ENCODE results near the gene UBAC1. TPM values are rescaled to one million over a fixed set of nuclear protein-coding genes. Genes with fewer than 3 reads are reported as not detected.

Gene UBAC1
- total RNA-seq, 1 donor from 2014 or later = 32.8 TPM

GRCh38 chr9:135939351-135940265 lies 21.6 kb downstream of the UBAC1 start:
- DNase-seq = no peak

GRCh38 chr9:135937521-135938489 lies 23.4 kb downstream of the UBAC1 start:
- no peak for DNase-seq

- no peak for DNase-seq
Measured at GRCh38 chr9:135933114-135933513, 28.1 kb downstream of the UBAC1 start.

- no peak for DNase-seq
Measured at GRCh38 chr9:135932656-135933055, 28.5 kb downstream of the UBAC1 start.

GRCh38 chr9:135931349-135931820 lies 29.8 kb downstream of the UBAC1 start:
- DNase-seq = no peak

GRCh38 chr9:135930446-135931345 lies 30.5 kb downstream of the UBAC1 start:
- DNase-seq = no peak

GRCh38 chr9:135929656-135930445 lies 31.3 kb downstream of the UBAC1 start:
- DNase-seq = no peak

GRCh38 chr9:135928731-135929655 lies 32.2 kb downstream of the UBAC1 start:
- no peak for DNase-seq

GRCh38 chr9:135928074-135928730 lies 33.0 kb downstream of the UBAC1 start:
- no peak for DNase-seq

- no peak for DNase-seq
Measured at GRCh38 chr9:135927195-135928013, 33.8 kb downstream of the UBAC1 start.

- no peak for DNase-seq
Measured at GRCh38 chr9:135926402-135927194, 34.6 kb downstream of the UBAC1 start.

GRCh38 chr9:135925496-135926133 lies 35.6 kb downstream of the UBAC1 start:
- DNase-seq = no peak

- no peak for DNase-seq
Measured at GRCh38 chr9:135924628-135925338, 36.4 kb downstream of the UBAC1 start.

GRCh38 chr9:135923508-135923907 lies 37.7 kb downstream of the UBAC1 start:
- DNase-seq = no peak

- DNase-seq = no peak
Measured at GRCh38 chr9:135921749-135922310, 39.3 kb downstream of the UBAC1 start.

Measured in occipital lobe (tissue), 2 donors.